A673 (cell line): Measurements from ENCODE around the gene TECR. TPM values are rescaled to one million over a fixed set of nuclear protein-coding genes. Genes with fewer than 3 reads are reported as not detected.

Experiments used
- BruUV-seq: library from RNA; stranded (reverse); fragments of 400-500 nt; replicated peaks from 2 replicates; lab custom pipeline; 2021; lab: Mats Ljungman, UMichigan
- CTCF ChIA-PET: fragments of 300-600 bp; sonication (Branson Sonifier 250); formaldehyde crosslinking; loops from one replicate; lab custom pipeline; 2022; ENCODE audit warnings: antibody characterized with exemption; lab: Charles Lee
- POLR2A ChIA-PET: fragments of 300-600 bp; sonication (Branson Sonifier 250); formaldehyde crosslinking; loops from one replicate; lab custom pipeline; 2022; ENCODE audit warnings: antibody characterized with exemption; ENCODE audit not compliant: low non-redundant PET; lab: Charles Lee
- DNase-seq: peaks from one replicate; pipeline ENCODE4 v3.0.0-alpha.2; 2015; ENCODE audit warnings: low spot score
- H3K27ac ChIP-seq: fragments of 200-600 bp; sonication (generic); 2 replicates; pipeline ENCODE4 v1.5.1; 2016; ENCODE audit warnings: mixed run types, low read depth, mild to moderate bottlenecking, mixed read lengths, antibody characterized with exemption, low read length; ENCODE audit not compliant: poor library complexity, severe bottlenecking
- H3K27me3 ChIP-seq: fragments of 200-600 bp; sonication (generic); replicated peaks from 2 replicates; pipeline ENCODE4 v1.6.1; 2017; ENCODE audit warnings: mixed run types, low read depth, mild to moderate bottlenecking, mixed read lengths, antibody characterized with exemption, low read length; ENCODE audit not compliant: insufficient read depth, poor library complexity
- H3K36me3 ChIP-seq: fragments of 200-600 bp; sonication (generic); 2 replicates; pipeline ENCODE4 v1.6.1; 2016; ENCODE audit warnings: mixed run types, mild to moderate bottlenecking, mixed read lengths, antibody characterized with exemption, low read length; ENCODE audit not compliant: insufficient read depth, poor library complexity, severe bottlenecking
- H3K4me1 ChIP-seq: fragments of 200-600 bp; sonication (generic); 2 replicates; pipeline ENCODE4 v1.6.1; 2017; ENCODE audit warnings: mixed run types, mild to moderate bottlenecking, mixed read lengths, antibody characterized with exemption, low read length; ENCODE audit not compliant: insufficient read depth, poor library complexity, severe bottlenecking
- H3K4me3 ChIP-seq: fragments of 200-600 bp; sonication (generic); 2 replicates; pipeline ENCODE4 v1.5.1; 2016; ENCODE audit warnings: low read depth, mixed run types, mild to moderate bottlenecking, mixed read lengths, low read length; ENCODE audit not compliant: poor library complexity, severe bottlenecking
- H3K9me3 ChIP-seq: fragments of 200-600 bp; sonication (generic); 2 replicates; pipeline ENCODE4 v1.6.1; 2016; ENCODE audit warnings: mixed run types, low read depth, mild to moderate bottlenecking, mixed read lengths, antibody characterized with exemption, low read length; ENCODE audit not compliant: poor library complexity, severe bottlenecking
- CTCF ChIP-seq: fragments of 300-800, 200-600 bp; sonication (generic); conservative IDR thresholded peaks from 2 replicates; pipeline ENCODE4 v1.5.1; 2017; ENCODE audit warnings: low read depth, mild to moderate bottlenecking, antibody characterized with exemption, low read length, moderate library complexity, mixed read lengths
- EZH2 ChIP-seq: fragments of 200-600 bp; sonication (generic); IDR thresholded peaks from 2 replicates; pipeline ENCODE4 v1.6.1; 2017; ENCODE audit warnings: borderline replicate concordance, low read depth, mild to moderate bottlenecking, mixed read lengths, antibody characterized with exemption, low read length; ENCODE audit not compliant: poor library complexity, severe bottlenecking
- intact Hi-C: fragments of 100-400 bp; cut with micrococcal nuclease; formaldehyde crosslinking; loops from one replicate; pipeline ENCODE4 v1.10.0; 2022; ENCODE audit not compliant: unreplicated experiment
- total RNA-seq: library from RNA; stranded (reverse); gene quantifications from 2 replicates; pipeline ENCODE4 v1.2.3, GENCODE V29; 2021

The TECR gene
- total RNA-seq, 1 experiment from 2014 or later = 189 TPM

GRCh38 chr19:14494411-14494810 lies 35.0 kb upstream of the TECR start:
- TF ChIP-seq EZH2 (no peak), CTCF (no peak)
- no peaks in the 10 kb centered on the region for H3K27me3 ChIP-seq
- H3K4me3 ChIP-seq = peak overlapping the region; percentile 81
- BruUV-seq = no TSS peak
- peak overlapping the region; percentile 52 for H3K27ac ChIP-seq
- ChIA-PET POLR2A (no interaction called here), CTCF (no interaction called here)
- peaks cover 5% of the 10 kb centered on the region for H3K36me3 ChIP-seq
- no peaks in the 10 kb centered on the region for H3K9me3 ChIP-seq
- DNase-seq = no peak
- H3K4me1 ChIP-seq = peaks cover 12% of the 10 kb centered on the region
- intact Hi-C loops = no loop called here

- BruUV-seq = no TSS peak
- ChIA-PET CTCF (interaction anchor here (0.6 kb wide), 1 partner anchor 12 kb away, joined by 4 read pairs; no protein-coding TSS in a partner anchor), POLR2A (interaction anchor here (0.6 kb wide), 1 partner anchor 329 kb away, joined by 10 read pairs; no protein-coding TSS in a partner anchor)
- Histone ChIP-seq H3K27ac (peak overlapping the region; percentile 61), H3K9me3 (no peaks in the 10 kb centered on the region), H3K27me3 (no peaks in the 10 kb centered on the region), H3K36me3 (no peaks in the 10 kb centered on the region), H3K4me1 (peaks cover 12% of the 10 kb centered on the region), H3K4me3 (peak overlapping the region; percentile 81)
- DNase-seq = no peak
- TF ChIP-seq EZH2 (no peak), CTCF (no peak)
- intact Hi-C loops = no loop called here
Observed at GRCh38 chr19:14494910-14495671, 34.3 kb upstream of the TECR start.

GRCh38 chr19:14495672-14496028 lies 33.7 kb upstream of the TECR start:
- intact Hi-C loops = no loop called here
- Histone ChIP-seq H3K4me1 (peaks cover 12% of the 10 kb centered on the region), H3K27ac (peak overlapping the region; percentile 61), H3K9me3 (no peaks in the 10 kb centered on the region), H3K27me3 (no peaks in the 10 kb centered on the region), H3K36me3 (no peaks in the 10 kb centered on the region), H3K4me3 (peak overlapping the region; percentile 81)
- TF ChIP-seq EZH2 = no peak
- TF ChIP-seq CTCF = no peak
- ChIA-PET CTCF (no interaction called here), POLR2A (interaction anchor here (0.6 kb wide), 1 partner anchor 330 kb away, joined by 10 read pairs; no protein-coding TSS in a partner anchor)
- no peak for DNase-seq
- no TSS peak for BruUV-seq
